ENCODE data around the gene NMRAL1.
A peak's percentile ranks its signal among the peaks of the same experiment; 100 is the strongest.

NMRAL1 gene

GRCh38 chr16:4419402-4419959 is 54.9 kb downstream of the NMRAL1 start:
- TF ChIP-seq EZH2phosphoT487 (IDR thresholded peaks at IDR 0.05; ENCODE audit: low read depth) = no peak
- TF ChIP-seq, protein P1, sequence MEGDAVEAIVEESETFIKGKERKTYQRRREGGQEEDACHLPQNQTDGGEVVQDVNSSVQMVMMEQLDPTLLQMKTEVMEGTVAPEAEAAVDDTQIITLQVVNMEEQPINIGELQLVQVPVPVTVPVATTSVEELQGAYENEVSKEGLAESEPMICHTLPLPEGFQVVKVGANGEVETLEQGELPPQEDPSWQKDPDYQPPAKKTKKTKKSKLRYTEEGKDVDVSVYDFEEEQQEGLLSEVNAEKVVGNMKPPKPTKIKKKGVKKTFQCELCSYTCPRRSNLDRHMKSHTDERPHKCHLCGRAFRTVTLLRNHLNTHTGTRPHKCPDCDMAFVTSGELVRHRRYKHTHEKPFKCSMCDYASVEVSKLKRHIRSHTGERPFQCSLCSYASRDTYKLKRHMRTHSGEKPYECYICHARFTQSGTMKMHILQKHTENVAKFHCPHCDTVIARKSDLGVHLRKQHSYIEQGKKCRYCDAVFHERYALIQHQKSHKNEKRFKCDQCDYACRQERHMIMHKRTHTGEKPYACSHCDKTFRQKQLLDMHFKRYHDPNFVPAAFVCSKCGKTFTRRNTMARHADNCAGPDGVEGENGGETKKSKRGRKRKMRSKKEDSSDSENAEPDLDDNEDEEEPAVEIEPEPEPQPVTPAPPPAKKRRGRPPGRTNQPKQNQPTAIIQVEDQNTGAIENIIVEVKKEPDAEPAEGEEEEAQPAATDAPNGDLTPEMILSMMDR (IDR thresholded peaks at IDR 0.05; ENCODE audit: low read depth, low read length) = no peak
- Histone ChIP-seq H3K27me3 (ENCODE audit: low read depth, low read length) (no peaks in the 10 kb centered on the region), H3K36me3 (replicated peaks; ENCODE audit: low read depth, low read length) (no peaks in the 10 kb centered on the region), H3K4me3 (ENCODE audit: low read length) (no peak overlapping the region), H3K79me2 (ENCODE audit: low read length) (peaks cover 20% of the 10 kb centered on the region), H2AFZ (ENCODE audit: low read depth, low read length) (no peak overlapping the region), H3K9ac (ENCODE audit: low read length) (no peak overlapping the region), H3K4me2 (ENCODE audit: low read length) (no peak overlapping the region), H3K27ac (ENCODE audit: low read length) (no peak overlapping the region), H4K20me1 (ENCODE audit: insufficient read depth, low read length) (peaks cover 11% of the 10 kb centered on the region), H3K9me3 (ENCODE audit: insufficient read depth, low read length) (no peaks in the 10 kb centered on the region), H3K4me1 (ENCODE audit: low read length) (peaks cover 22% of the 10 kb centered on the region)

DNA sequence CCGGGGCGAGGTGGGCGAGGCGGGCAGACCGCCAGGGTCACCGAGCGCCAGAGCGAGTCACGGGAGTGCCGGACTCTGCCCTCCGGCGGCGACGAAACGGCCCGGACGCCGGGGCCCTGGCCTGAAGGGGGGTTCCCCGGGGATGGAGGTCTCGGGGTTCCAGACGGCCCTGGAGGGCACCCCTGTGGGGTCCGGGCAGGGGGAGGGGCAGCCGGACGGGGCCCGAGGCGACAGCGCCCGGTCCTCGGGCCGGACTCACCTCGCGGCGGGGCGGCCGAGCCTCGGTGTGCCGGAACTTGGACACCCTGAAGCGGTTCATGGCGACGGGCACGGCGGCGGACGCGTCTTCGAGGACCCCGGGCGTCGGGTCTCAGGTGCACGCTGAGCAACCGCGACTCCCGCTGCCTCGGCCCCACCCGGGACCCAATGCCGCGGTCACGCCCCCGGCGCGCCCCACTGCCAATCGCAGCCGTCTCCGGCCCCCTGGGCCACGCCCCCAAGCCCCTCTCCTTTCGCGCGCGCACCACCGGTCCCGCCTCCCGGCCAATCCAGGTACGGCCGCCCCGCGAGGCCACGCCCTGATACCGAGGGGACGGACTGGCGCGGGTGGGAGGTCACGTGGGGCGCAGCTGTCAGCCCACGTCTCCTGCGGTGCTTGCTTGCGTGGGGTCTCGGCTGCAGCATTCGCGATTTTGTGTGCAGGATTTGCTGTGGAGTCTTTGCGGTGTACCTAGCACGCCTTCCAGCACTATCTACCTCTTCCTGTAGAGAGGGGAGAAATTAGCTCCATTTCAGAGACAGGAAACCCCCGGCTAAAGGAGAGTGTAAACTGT is 58.0 kb downstream of the NMRAL1 start, which contains the start of gene CORO7:
Gene CORO7 (minus strand): TSS at position 397 of the 833 bp plus-strand sequence. CDS start 78 bp downstream, at position 319.
- Histone ChIP-seq H4K20me1 (ENCODE audit: insufficient read depth, low read length) (peaks cover 35% of the 10 kb centered on the region), H3K27ac (ENCODE audit: low read length) (peak within 1 kb of the TSS; percentile 60), H3K4me3 (ENCODE audit: low read length) (peak within 1 kb of the TSS; percentile 90), H3K36me3 (replicated peaks; ENCODE audit: low read depth, low read length) (peaks cover 3% of the 10 kb centered on the region), H3K4me1 (ENCODE audit: low read length) (peaks cover 29% of the 10 kb centered on the region), H3K9me3 (ENCODE audit: insufficient read depth, low read length) (no peaks in the 10 kb centered on the region), H3K9ac (ENCODE audit: low read length) (peak within 1 kb of the TSS; percentile 91), H3K4me2 (ENCODE audit: low read length) (peak within 1 kb of the TSS; percentile 96), H3K27me3 (ENCODE audit: low read depth, low read length) (no peaks in the 10 kb centered on the region), H3K79me2 (ENCODE audit: low read length) (peaks cover 41% of the 10 kb centered on the region), H2AFZ (ENCODE audit: low read depth, low read length) (peak within 1 kb of the TSS; percentile 77)
- TF ChIP-seq, protein P1 (IDR thresholded peaks at IDR 0.05; ENCODE audit: low read depth, low read length) = no peak
- no peak for TF ChIP-seq EZH2phosphoT487 (IDR thresholded peaks at IDR 0.05; ENCODE audit: low read depth)

- peaks cover 26% of the 10 kb centered on the region for H3K4me1 ChIP-seq (ENCODE audit: low read length)
- H2AFZ ChIP-seq (ENCODE audit: low read depth, low read length) = peak overlapping the region; percentile 63
- peaks cover 37% of the 10 kb centered on the region for H4K20me1 ChIP-seq (ENCODE audit: insufficient read depth, low read length)
- H3K27me3 ChIP-seq (ENCODE audit: low read depth, low read length) = no peaks in the 10 kb centered on the region
- peaks cover 41% of the 10 kb centered on the region for H3K79me2 ChIP-seq (ENCODE audit: low read length)
- peak overlapping the region; percentile 91 for H3K9ac ChIP-seq (ENCODE audit: low read length)
- H3K36me3 ChIP-seq (replicated peaks; ENCODE audit: low read depth, low read length) = peaks cover 3% of the 10 kb centered on the region
- TF ChIP-seq EZH2phosphoT487 (IDR thresholded peaks at IDR 0.05; ENCODE audit: low read depth) = no peak
- TF ChIP-seq, protein P1 (IDR thresholded peaks at IDR 0.05; ENCODE audit: low read depth, low read length) = no peak
- peak overlapping the region; percentile 90 for H3K4me3 ChIP-seq (ENCODE audit: low read length)
- no peaks in the 10 kb centered on the region for H3K9me3 ChIP-seq (ENCODE audit: insufficient read depth, low read length)
- peak overlapping the region; percentile 96 for H3K4me2 ChIP-seq (ENCODE audit: low read length)
- peak overlapping the region; percentile 60 for H3K27ac ChIP-seq (ENCODE audit: low read length)
Measured at GRCh38 chr16:4415538-4416199, 58.8 kb downstream of the NMRAL1 start.

Measured in OCI-LY3 (cell line).